ENCODE data around the gene ASB7. TPM values are rescaled to one million over a fixed set of nuclear protein-coding genes. Genes with fewer than 3 reads are reported as not detected.

ASB7 gene
- total RNA-seq, 4 donors from 2014 or later = 29.9 to 45.3 (median 35.3) TPM

DNA sequence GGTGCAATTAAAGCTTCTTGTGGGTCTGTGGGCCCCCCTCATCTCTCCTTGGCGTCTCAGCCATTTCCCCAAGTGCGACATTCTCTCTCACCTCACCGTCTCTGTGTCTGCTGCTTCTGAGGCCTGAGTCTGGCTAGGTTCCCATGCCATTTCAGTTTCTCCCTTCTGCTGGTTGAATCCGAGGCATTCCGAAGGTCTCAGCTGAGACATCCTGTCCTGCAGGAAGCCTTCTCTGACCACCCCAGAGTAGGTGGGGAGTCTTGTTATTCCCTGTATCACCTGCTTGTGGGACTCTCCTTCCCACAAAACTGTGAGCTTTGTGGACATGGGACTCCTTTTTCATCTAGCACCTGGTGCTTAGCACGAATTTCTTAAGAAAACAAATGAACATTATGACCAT is 78.3 kb downstream of the ASB7 start:
- H3K4me3 ChIP-seq = no peak overlapping the region
- no peaks in the 10 kb centered on the region for H3K4me1 ChIP-seq
- H3K27me3 ChIP-seq = no peaks in the 10 kb centered on the region
- no peak for TF ChIP-seq CTCF (IDR thresholded peaks at IDR 0.05)
- no peak for TF ChIP-seq EP300 (IDR thresholded peaks at IDR 0.05; ENCODE audit: low read depth)
- TF ChIP-seq POLR2A (IDR thresholded peaks at IDR 0.05) = no peak
- no peak for TF ChIP-seq POLR2AphosphoS5 (IDR thresholded peaks at IDR 0.05)
- intact Hi-C loops (cut with DNase I; ENCODE audit: low total_unique reads) (no loop called here), in situ Hi-C loops (cut with MboI; ENCODE audit: low pct_ligation_motif_present in 1 of 4, low pct_unique_long_range_greater_than_20kb in 1 of 4, low sequenced_read_pairs in 3 of 4) (no loop called here)
- H3K36me3 ChIP-seq = no peaks in the 10 kb centered on the region
- no peak overlapping the region for H3K27ac ChIP-seq
- WGBS, 2 donors (ENCODE audit: low coverage in 1 of 2) = 77 to 79% methylated on average over 5 to 6 of the region's 6 CpGs
- no peak for DNase-seq
- H3K9me3 ChIP-seq = no peaks in the 10 kb centered on the region

DNA sequence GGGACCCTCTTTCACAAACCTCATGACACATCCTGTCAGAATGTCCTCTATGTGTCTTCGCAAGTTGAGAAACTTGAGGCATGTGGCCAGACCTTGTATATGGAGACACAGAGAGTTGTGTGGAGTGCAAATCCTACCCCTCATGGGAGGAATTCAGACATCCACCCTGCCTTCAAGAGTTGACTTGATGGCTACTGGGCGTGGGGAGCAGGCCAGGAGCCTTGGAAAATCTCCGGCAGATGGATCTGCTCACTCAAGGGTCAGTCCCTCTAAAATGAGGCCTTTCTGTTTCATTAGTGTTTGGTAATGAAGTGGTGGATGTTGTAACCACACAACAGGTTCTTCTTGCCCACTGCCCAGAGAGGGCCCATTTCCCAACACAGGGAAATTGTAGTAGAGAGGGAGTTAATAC is 79.0 kb downstream of the ASB7 start:
- no peaks in the 10 kb centered on the region for H3K27me3 ChIP-seq
- 90% methylated on average over 3 of the region's 3 CpGs; no CpG with 5 or more reads in 1 of the 2 donors for WGBS, 2 donors (ENCODE audit: low coverage in 1 of 2)
- TF ChIP-seq EP300 (IDR thresholded peaks at IDR 0.05; ENCODE audit: low read depth) (no peak), POLR2AphosphoS5 (IDR thresholded peaks at IDR 0.05) (peak in 1 of 3 donors; percentile 17)
- in situ Hi-C loops (cut with MboI; ENCODE audit: low pct_ligation_motif_present in 1 of 4, low pct_unique_long_range_greater_than_20kb in 1 of 4, low sequenced_read_pairs in 3 of 4) (no loop called here), intact Hi-C loops (cut with DNase I; ENCODE audit: low total_unique reads) (no loop called here)
- H3K27ac ChIP-seq = no peak overlapping the region
- no peaks in the 10 kb centered on the region for H3K9me3 ChIP-seq
- no peak for DNase-seq
- H3K36me3 ChIP-seq = no peaks in the 10 kb centered on the region
- no peak overlapping the region for H3K4me3 ChIP-seq
- no peaks in the 10 kb centered on the region for H3K4me1 ChIP-seq

DNA sequence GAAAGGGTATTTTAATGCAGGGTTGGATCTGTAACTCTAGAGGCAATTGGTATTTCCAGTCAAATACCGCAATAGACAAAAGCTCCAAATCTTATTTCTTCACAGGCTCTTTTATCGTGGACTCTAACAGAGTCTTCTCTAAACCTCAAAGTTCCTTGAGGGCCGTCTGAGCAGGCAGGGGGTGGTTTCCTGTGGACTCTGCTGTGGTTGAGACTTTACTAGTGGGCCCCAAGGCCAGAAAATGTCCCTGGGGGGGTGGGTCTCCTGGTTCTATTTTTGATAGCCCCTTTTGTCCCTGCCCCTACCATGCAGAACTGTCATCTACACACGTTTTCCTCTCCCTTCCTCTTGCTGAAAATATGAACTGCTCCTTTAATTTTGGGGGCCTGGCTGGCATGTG is 80.1 kb downstream of the ASB7 start:
- Histone ChIP-seq H3K27ac (no peak overlapping the region), H3K4me1 (peaks cover 0 to under 1% (median 0%) of the 10 kb centered on the region in 4 donors), H3K4me3 (no peak overlapping the region), H3K27me3 (no peaks in the 10 kb centered on the region), H3K36me3 (no peaks in the 10 kb centered on the region), H3K9me3 (no peaks in the 10 kb centered on the region)
- TF ChIP-seq EP300 (IDR thresholded peaks at IDR 0.05; ENCODE audit: low read depth) (no peak), POLR2AphosphoS5 (IDR thresholded peaks at IDR 0.05) (no peak), POLR2A (IDR thresholded peaks at IDR 0.05) (no peak), CTCF (IDR thresholded peaks at IDR 0.05) (no peak)
- WGBS, 2 donors (ENCODE audit: low coverage in 1 of 2) = 52 to 81% methylated on average over 3 to 4 of the region's 4 CpGs
- in situ Hi-C loops (cut with MboI; ENCODE audit: low pct_ligation_motif_present in 1 of 4, low pct_unique_long_range_greater_than_20kb in 1 of 4, low sequenced_read_pairs in 3 of 4) (no loop called here), intact Hi-C loops (cut with DNase I; ENCODE audit: low total_unique reads) (no loop called here)
- no peak for DNase-seq

DNA sequence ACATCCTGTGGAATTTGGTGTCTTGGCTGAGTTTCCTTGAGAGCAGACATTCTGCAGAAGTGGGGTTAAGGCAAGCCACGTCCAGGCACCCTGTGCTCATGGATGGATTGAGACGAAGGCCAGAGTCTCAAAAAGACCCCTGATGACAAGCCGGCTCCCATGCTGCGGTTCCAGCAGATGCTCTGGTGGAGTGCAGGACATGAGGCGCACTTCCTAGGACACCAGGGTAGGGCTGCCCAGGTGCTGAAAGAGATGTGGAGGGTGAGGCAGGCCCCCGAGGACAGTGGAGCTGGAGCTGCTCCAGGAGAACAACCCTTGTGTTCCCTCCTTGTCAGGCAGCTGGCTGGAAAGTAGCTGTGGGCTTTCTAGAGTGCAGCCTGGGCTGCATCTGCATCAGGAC is 81.0 kb downstream of the ASB7 start:
- in situ Hi-C loops (cut with MboI; ENCODE audit: low pct_ligation_motif_present in 1 of 4, low pct_unique_long_range_greater_than_20kb in 1 of 4, low sequenced_read_pairs in 3 of 4) = no loop called here
- Histone ChIP-seq H3K9me3 (no peaks in the 10 kb centered on the region), H3K27me3 (no peaks in the 10 kb centered on the region), H3K27ac (no peak overlapping the region), H3K4me1 (peaks cover 0 to 8% (median 3%) of the 10 kb centered on the region in 4 donors), H3K4me3 (no peak overlapping the region), H3K36me3 (no peaks in the 10 kb centered on the region)
- no peak for TF ChIP-seq CTCF (IDR thresholded peaks at IDR 0.05)
- intact Hi-C loops (cut with DNase I; ENCODE audit: low total_unique reads) = no loop called here
- 79% methylated on average over 6 of the region's 6 CpGs; no CpG with 5 or more reads in 1 of the 2 donors for WGBS, 2 donors (ENCODE audit: low coverage in 1 of 2)
- no peak for DNase-seq

- no peak for TF ChIP-seq POLR2A (IDR thresholded peaks at IDR 0.05)
- no peak for TF ChIP-seq CTCF (IDR thresholded peaks at IDR 0.05)
- no peak for TF ChIP-seq EP300 (IDR thresholded peaks at IDR 0.05; ENCODE audit: low read depth)
- no peak for TF ChIP-seq POLR2AphosphoS5 (IDR thresholded peaks at IDR 0.05)
- 82 to 100% methylated on average over 1 to 6 of the region's 6 CpGs for WGBS, 2 donors (ENCODE audit: low coverage in 1 of 2)
- intact Hi-C loops (cut with DNase I; ENCODE audit: low total_unique reads) = no loop called here
These were observed 82.2 kb downstream of the ASB7 start for GRCh38 chr15:100684591-100684990.

More at GRCh38 chr15:100684591-100684990, 82.2 kb downstream of the ASB7 start:
- H3K4me1 ChIP-seq = peaks cover 0 to 9% (median 3%) of the 10 kb centered on the region in 4 donors
- no peaks in the 10 kb centered on the region for H3K36me3 ChIP-seq
- DNase-seq = no peak
- H3K4me3 ChIP-seq = no peak overlapping the region
- in situ Hi-C loops (cut with MboI; ENCODE audit: low pct_ligation_motif_present in 1 of 4, low pct_unique_long_range_greater_than_20kb in 1 of 4, low sequenced_read_pairs in 3 of 4) = no loop called here
- no peak overlapping the region for H3K27ac ChIP-seq
- no peaks in the 10 kb centered on the region for H3K27me3 ChIP-seq
- no peaks in the 10 kb centered on the region for H3K9me3 ChIP-seq

Data from transverse colon (tissue), 4 donors.